Activated naive CD4-positive, alpha-beta T cell (primary cell): ENCODE measurements around the gene CLDN9.
A peak's percentile ranks its signal among the peaks of the same experiment; 100 is the strongest.

Source experiments
- DNase-seq, 4 experiments: peaks; one replicate each; lab custom pipeline; 2025; lab: John Stamatoyannopoulos, UW

Gene CLDN9

GRCh38 chr16:2974319-2975056, 38.2 kb upstream of the CLDN9 start:
- no peak for DNase-seq

GRCh38 chr16:2975161-2975795, 37.4 kb upstream of the CLDN9 start:
- DNase-seq = no peak

- DNase-seq = no peak
Observed at GRCh38 chr16:2976201-2976600, 36.5 kb upstream of the CLDN9 start.

- DNase-seq = no peak
Observed at GRCh38 chr16:2976673-2977072, 36.0 kb upstream of the CLDN9 start.

- DNase-seq = no peak
Observed at GRCh38 chr16:2977440-2977839, 35.3 kb upstream of the CLDN9 start.

- no peak for DNase-seq
Observed at GRCh38 chr16:2979669-2980226, 33.0 kb upstream of the CLDN9 start.

- DNase-seq = peak; percentile 86 to 92 (median 89)
Observed at GRCh38 chr16:2980227-2981176, 32.2 kb upstream of the CLDN9 start, which contains the start of gene PKMYT1. Gene PKMYT1, minus strand, starts transcription at chr16:2980446. Its CDS starts 789 bp downstream, at chr16:2979657.

GRCh38 chr16:2981177-2981898, 31.4 kb upstream of the CLDN9 start:
- DNase-seq = no peak

- DNase-seq = no peak
Observed at GRCh38 chr16:2981899-2982250, 30.8 kb upstream of the CLDN9 start.

- no peak for DNase-seq
Observed at GRCh38 chr16:2982402-2982801, 30.3 kb upstream of the CLDN9 start.

GRCh38 chr16:2983706-2984136, 29.0 kb upstream of the CLDN9 start:
- DNase-seq = peak; percentile 38 to 55 (median 45)

- no peak for DNase-seq
Observed at GRCh38 chr16:2985462-2985861, 27.3 kb upstream of the CLDN9 start.

- no peak for DNase-seq
Observed at GRCh38 chr16:2985893-2986355, 26.8 kb upstream of the CLDN9 start.

GRCh38 chr16:2986623-2987188, 26.0 kb upstream of the CLDN9 start:
- no peak for DNase-seq

- no peak for DNase-seq
Observed at GRCh38 chr16:2987286-2987685, 25.4 kb upstream of the CLDN9 start.

- DNase-seq = no peak
Observed at GRCh38 chr16:2987833-2988232, 24.9 kb upstream of the CLDN9 start.

GRCh38 chr16:2988590-2989099, 24.1 kb upstream of the CLDN9 start:
- DNase-seq = no peak

GRCh38 chr16:2990891-2991290, 21.8 kb upstream of the CLDN9 start:
- no peak for DNase-seq

- no peak for DNase-seq
Observed at GRCh38 chr16:2991566-2992261, 21.0 kb upstream of the CLDN9 start.

- DNase-seq = no peak
Observed at GRCh38 chr16:2992383-2993081, 20.2 kb upstream of the CLDN9 start.
